Caco-2 (cell line): ENCODE data around the gene MT1M. TPM values are rescaled to one million over a fixed set of nuclear protein-coding genes. Genes with fewer than 3 reads are reported as not detected.

Source experiments
- BruUV-seq: library from RNA; stranded (reverse); fragments of 400-500 nt; replicated peaks from 2 replicates; lab custom pipeline; 2021; lab: Mats Ljungman, UMichigan
- CTCF ChIA-PET: fragments of 300-600 bp; sonication (Branson Sonifier 250); formaldehyde crosslinking; loops from one replicate; lab custom pipeline; 2022; ENCODE audit warnings: antibody characterized with exemption; lab: Charles Lee
- POLR2A ChIA-PET: fragments of 300-600 bp; sonication (Branson Sonifier 250); formaldehyde crosslinking; loops from one replicate; lab custom pipeline; 2022; ENCODE audit warnings: antibody characterized with exemption; lab: Charles Lee
- DNase-seq, 2 experiments: peaks; one replicate each; pipeline versions ENCODE4 v3.0.0 to v3.0.0-alpha.2; 2020 to 2022
- H3K27me3 ChIP-seq: replicated peaks from 2 replicates; pipeline ENCODE4 v1.6.0; 2011; ENCODE audit warnings: low read length; ENCODE audit not compliant: control insufficient read depth, insufficient read depth
- H3K36me3 ChIP-seq: 2 replicates; pipeline ENCODE4 v1.5.1; 2011; ENCODE audit warnings: low read length; ENCODE audit not compliant: control insufficient read depth, insufficient read depth
- H3K4me1 ChIP-seq: fragments of 250-450 bp; sonication (Bioruptor Pico); 2 replicates; pipeline ENCODE4 v1.5.1; 2020; ENCODE audit warnings: mild to moderate bottlenecking
- H3K4me3 ChIP-seq: 2 replicates; pipeline ENCODE4 v1.5.1; 2011; ENCODE audit warnings: low read depth, mild to moderate bottlenecking, control low read depth, low read length
- H3K9me3 ChIP-seq: fragments of 250-450 bp; sonication (Bioruptor Pico); 2 replicates; pipeline ENCODE4 v1.5.1; 2020; ENCODE audit warnings: mild to moderate bottlenecking, moderate library complexity
- H3K27ac Mint-ChIP-seq: one replicate; pipeline ENCODE4 v1.8.0; 2022; ENCODE audit warnings: mixed read lengths; ENCODE audit not compliant: unreplicated experiment
- H3K27me3 Mint-ChIP-seq: one replicate; pipeline ENCODE4 v1.8.0; 2022; ENCODE audit warnings: mixed read lengths; ENCODE audit not compliant: insufficient read depth, unreplicated experiment
- H3K36me3 Mint-ChIP-seq: one replicate; pipeline ENCODE4 v1.8.0; 2022; ENCODE audit warnings: mild to moderate bottlenecking, mixed read lengths; ENCODE audit not compliant: insufficient read depth, unreplicated experiment
- H3K4me1 Mint-ChIP-seq: one replicate; pipeline ENCODE4 v1.8.0; 2022; ENCODE audit warnings: low read depth, mixed read lengths; ENCODE audit not compliant: unreplicated experiment
- H3K4me3 Mint-ChIP-seq: one replicate; pipeline ENCODE4 v1.8.0; 2022; ENCODE audit warnings: mild to moderate bottlenecking, moderate library complexity, mixed read lengths; ENCODE audit not compliant: unreplicated experiment
- H3K9me3 Mint-ChIP-seq: one replicate; pipeline ENCODE4 v1.8.0; 2022; ENCODE audit warnings: mixed read lengths; ENCODE audit not compliant: unreplicated experiment
- intact Hi-C: fragments of 100-400 bp; cut with micrococcal nuclease; formaldehyde crosslinking; loops from one replicate; pipeline ENCODE4 v1.10.0; 2022; ENCODE audit not compliant: unreplicated experiment
- total RNA-seq: library from RNA; stranded (reverse); gene quantifications from 2 replicates; pipeline ENCODE4 v1.2.3, GENCODE V29; 2022
- TF ChIP-seq, protein P1 (sequence below), 2 experiments: fragments of 200-600 bp in 1 of 2; IDR thresholded peaks; 1 replicate in 1 of 2; 2 replicates in 1 of 2; pipeline versions ENCODE4 v1.5.1 to v1.8.0; 2011 to 2022; ENCODE audit warnings: antibody characterized with exemption in 1 of 2, control low read depth in 1 of 2, inconsistent platforms in 1 of 2, low read depth in 1 of 2, low read length in 1 of 2, mild to moderate bottlenecking in 1 of 2, moderate library complexity in 1 of 2; ENCODE audit not compliant: insufficient read depth in 1 of 2, severe bottlenecking in 1 of 2, unreplicated experiment in 1 of 2

The MT1M gene
- total RNA-seq, 1 experiment from 2014 or later, result not detected

DNA sequence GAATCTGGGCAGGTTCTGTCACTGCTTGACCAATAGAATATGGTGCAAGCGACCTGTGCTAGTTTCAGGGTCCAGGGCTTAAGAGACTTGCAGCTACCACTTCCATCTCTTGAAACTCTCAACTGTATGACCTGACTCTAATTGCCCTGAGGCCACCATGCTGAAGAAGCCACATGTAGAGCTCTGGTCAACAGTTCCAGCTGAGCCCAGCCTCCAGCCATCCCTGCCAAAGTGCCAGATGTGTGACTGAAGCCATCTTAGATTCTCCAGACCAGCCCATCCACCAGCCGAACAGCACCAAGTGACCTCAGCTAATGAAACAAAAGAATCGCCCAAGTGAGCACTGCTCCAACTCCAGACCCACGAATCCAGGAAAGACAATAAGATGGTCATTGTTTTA, 27.5 kb upstream of the MT1M start:
- Mint-ChIP-seq H3K4me1 (peaks cover 25% of the 10 kb centered on the region), H3K9me3 (no peaks in the 10 kb centered on the region), H3K27ac (no peak overlapping the region), H3K36me3 (no peaks in the 10 kb centered on the region), H3K27me3 (peaks cover 9% of the 10 kb centered on the region), H3K4me3 (no peak overlapping the region)
- H3K4me1 ChIP-seq, result peaks cover 11% of the 10 kb centered on the region; the same call in 1 of the 2 replicates
- DNase-seq, result no peak
- no TSS peak for BruUV-seq
- POLR2A ChIA-PET, result interaction anchor here (0.5 kb wide), 1 partner anchor 13 kb away, joined by 3 read pairs; no protein-coding TSS in a partner anchor
- CTCF ChIA-PET, result interaction anchor here (1.8 to 5.3 kb wide), 2 partner anchors 18 to 97 kb away, joined by 4 to 95 read pairs; no protein-coding TSS in a partner anchor
- intact Hi-C loops, result loop anchor here (5.0 kb wide), 1 partner anchor 52 kb away; the partner anchor contains the start of gene MT1F
- H3K9me3 ChIP-seq, result no peaks in the 10 kb centered on the region
- TF ChIP-seq, protein P1, sequence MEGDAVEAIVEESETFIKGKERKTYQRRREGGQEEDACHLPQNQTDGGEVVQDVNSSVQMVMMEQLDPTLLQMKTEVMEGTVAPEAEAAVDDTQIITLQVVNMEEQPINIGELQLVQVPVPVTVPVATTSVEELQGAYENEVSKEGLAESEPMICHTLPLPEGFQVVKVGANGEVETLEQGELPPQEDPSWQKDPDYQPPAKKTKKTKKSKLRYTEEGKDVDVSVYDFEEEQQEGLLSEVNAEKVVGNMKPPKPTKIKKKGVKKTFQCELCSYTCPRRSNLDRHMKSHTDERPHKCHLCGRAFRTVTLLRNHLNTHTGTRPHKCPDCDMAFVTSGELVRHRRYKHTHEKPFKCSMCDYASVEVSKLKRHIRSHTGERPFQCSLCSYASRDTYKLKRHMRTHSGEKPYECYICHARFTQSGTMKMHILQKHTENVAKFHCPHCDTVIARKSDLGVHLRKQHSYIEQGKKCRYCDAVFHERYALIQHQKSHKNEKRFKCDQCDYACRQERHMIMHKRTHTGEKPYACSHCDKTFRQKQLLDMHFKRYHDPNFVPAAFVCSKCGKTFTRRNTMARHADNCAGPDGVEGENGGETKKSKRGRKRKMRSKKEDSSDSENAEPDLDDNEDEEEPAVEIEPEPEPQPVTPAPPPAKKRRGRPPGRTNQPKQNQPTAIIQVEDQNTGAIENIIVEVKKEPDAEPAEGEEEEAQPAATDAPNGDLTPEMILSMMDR (IDR thresholded peaks at IDR 0.05; ENCODE audit: insufficient read depth in 1 of 2, low read depth in 1 of 2, low read length in 1 of 2, severe bottlenecking in 1 of 2, unreplicated experiment in 1 of 2), result no peak
- H3K36me3 ChIP-seq, result no peaks in the 10 kb centered on the region
- no peak overlapping the region for H3K4me3 ChIP-seq
- no peaks in the 10 kb centered on the region; the same call in 1 of the 2 replicates for H3K27me3 ChIP-seq

DNA sequence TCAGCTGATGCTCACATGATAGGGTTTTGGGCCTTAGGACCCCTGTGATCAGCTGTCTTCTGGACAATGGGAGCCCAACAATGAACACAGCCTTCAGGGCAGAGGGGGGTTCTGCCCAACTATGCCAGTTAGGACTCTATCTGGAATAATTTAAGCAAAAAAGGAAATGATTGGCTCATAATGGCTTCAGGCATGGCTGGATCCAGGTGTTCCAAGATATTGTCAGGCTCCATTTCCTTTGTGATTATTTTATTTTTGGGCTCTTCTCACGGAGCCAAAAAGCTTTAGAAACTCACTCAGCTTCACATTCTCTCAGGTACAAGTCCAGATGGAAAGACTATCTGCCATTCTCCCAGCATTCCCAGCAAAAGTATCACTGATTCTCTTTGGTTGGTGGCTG, 27.0 kb upstream of the MT1M start:
- Mint-ChIP-seq H3K36me3 (no peaks in the 10 kb centered on the region), H3K27me3 (peaks cover 8% of the 10 kb centered on the region), H3K4me1 (peaks cover 21% of the 10 kb centered on the region), H3K4me3 (no peak overlapping the region), H3K9me3 (no peaks in the 10 kb centered on the region), H3K27ac (no peak overlapping the region)
- POLR2A ChIA-PET, result interaction anchor here (0.5 kb wide), 1 partner anchor 59 kb away, joined by 4 read pairs; no protein-coding TSS in a partner anchor
- Histone ChIP-seq H3K4me1 (peaks cover 11% of the 10 kb centered on the region; the same call in 1 of the 2 replicates), H3K36me3 (no peaks in the 10 kb centered on the region), H3K27me3 (no peaks in the 10 kb centered on the region; the same call in 1 of the 2 replicates), H3K9me3 (no peaks in the 10 kb centered on the region), H3K4me3 (no peak overlapping the region)
- BruUV-seq, result no TSS peak
- DNase-seq, result no peak
- intact Hi-C loops, result loop anchor here (5.0 kb wide), 1 partner anchor 52 kb away; the partner anchor contains the start of gene MT1F
- TF ChIP-seq, protein P1 (IDR thresholded peaks at IDR 0.05; ENCODE audit: insufficient read depth in 1 of 2, low read depth in 1 of 2, low read length in 1 of 2, severe bottlenecking in 1 of 2, unreplicated experiment in 1 of 2), result no peak
- CTCF ChIA-PET, result interaction anchor here (1.8 to 5.3 kb wide), 2 partner anchors 17 to 96 kb away, joined by 4 to 95 read pairs; no protein-coding TSS in a partner anchor

DNA sequence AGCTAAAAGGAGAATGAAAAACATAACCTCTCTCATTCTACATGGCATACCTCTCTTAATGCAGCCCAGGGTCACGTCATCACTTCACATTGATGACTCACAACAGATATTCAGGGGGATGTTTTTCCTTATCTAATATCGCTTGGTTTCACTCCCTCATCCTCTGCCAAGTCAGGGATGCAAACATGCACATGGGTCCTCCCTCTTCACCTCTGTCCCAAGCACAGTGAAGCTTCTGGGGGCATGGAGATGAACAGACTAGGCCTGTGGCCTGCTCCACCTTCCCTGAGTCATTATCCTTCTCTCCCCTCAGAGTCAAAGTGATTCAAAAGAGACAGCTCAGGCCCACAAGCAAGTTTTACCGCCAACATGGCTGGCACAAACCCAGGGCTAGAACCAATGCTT, 26.4 kb upstream of the MT1M start:
- intact Hi-C loops, result loop anchor here (5.0 kb wide), 1 partner anchor 51 kb away; the partner anchor contains the start of gene MT1F
- ChIA-PET POLR2A (interaction anchor here (0.5 kb wide), 1 partner anchor 59 kb away, joined by 4 read pairs; no protein-coding TSS in a partner anchor), CTCF (interaction anchor here (5.3 kb wide), 1 partner anchor 96 kb away, joined by 95 read pairs; no protein-coding TSS in a partner anchor)
- no peak for DNase-seq
- H3K27me3 Mint-ChIP-seq, result peaks cover 6% of the 10 kb centered on the region
- H3K9me3 ChIP-seq, result no peaks in the 10 kb centered on the region
- H3K27ac Mint-ChIP-seq, result no peak overlapping the region
- H3K36me3 ChIP-seq, result no peaks in the 10 kb centered on the region
- peaks cover 20% of the 10 kb centered on the region for H3K4me1 Mint-ChIP-seq
- no peak overlapping the region for H3K4me3 Mint-ChIP-seq
- no peaks in the 10 kb centered on the region for H3K36me3 Mint-ChIP-seq
- H3K4me3 ChIP-seq, result no peak overlapping the region
- no TSS peak for BruUV-seq
- no peaks in the 10 kb centered on the region; the same call in 1 of the 2 replicates for H3K27me3 ChIP-seq
- H3K4me1 ChIP-seq, result peaks cover 11% of the 10 kb centered on the region; the same call in 1 of the 2 replicates
- TF ChIP-seq, protein P1 (IDR thresholded peaks at IDR 0.05; ENCODE audit: insufficient read depth in 1 of 2, low read depth in 1 of 2, low read length in 1 of 2, severe bottlenecking in 1 of 2, unreplicated experiment in 1 of 2), result no peak
- no peaks in the 10 kb centered on the region for H3K9me3 Mint-ChIP-seq
